Right lobe of liver (tissue), 6 donors: ENCODE data around the gene PGGT1B. TPM values are rescaled to one million over a fixed set of nuclear protein-coding genes. Genes with fewer than 3 reads are reported as not detected.

Experiments used
- ATAC-seq, 4 donors: fragments of 200-7000 bp; cut with Tn5 transposase; one replicate each; pipeline ENCODE4 v1.9.1; 2020; ENCODE audit warnings: mild to moderate bottlenecking in 4 of 4, moderate library complexity in 4 of 4
- DNase-seq, 3 donors: peaks; one replicate each; pipeline ENCODE4 v3.0.0-alpha.2; 2020
- H3K27ac ChIP-seq, 3 donors: fragments of 200-600 bp; one replicate each; pipeline ENCODE4 v1.8.0; 2022
- H3K27me3 ChIP-seq, 2 donors: fragments of 200-600 bp; one replicate each; pipeline ENCODE4 v1.8.0; 2022
- H3K36me3 ChIP-seq, 4 donors: fragments of 200-600 bp; sonication (generic) in 1 of 4; one replicate each; pipeline versions ENCODE4 v1.5.1 to v1.8.0; 2017 to 2022; ENCODE audit warnings: control low read depth in 1 of 4
- H3K4me1 ChIP-seq, 4 donors: fragments of 200-600 bp; sonication (generic) in 1 of 4; one replicate each; pipeline versions ENCODE4 v1.5.1 to v1.8.0; 2017 to 2022; ENCODE audit warnings: control low read depth in 1 of 4
- H3K4me3 ChIP-seq, 3 donors: fragments of 200-600 bp; one replicate each; pipeline ENCODE4 v1.8.0; 2022
- H3K9me3 ChIP-seq, 4 donors: fragments of 200-600 bp; sonication (generic) in 1 of 4; one replicate each; pipeline versions ENCODE4 v1.5.1 to v1.8.0; 2017 to 2022; ENCODE audit warnings: control low read depth in 1 of 4
- CTCF ChIP-seq, 4 donors: fragments of 200-600 bp in 3 of 4; fragments of 450-650 bp in 1 of 4; IDR thresholded peaks; one replicate each; pipeline versions ENCODE4 v1.5.1 to v1.8.0; 2016 to 2022; ENCODE audit warnings: antibody characterized with exemption in 4 of 4, mild to moderate bottlenecking in 2 of 4
- POLR2A ChIP-seq: fragments of 450-650 bp; IDR thresholded peaks from one replicate; pipeline ENCODE4 v1.6.1; 2017; ENCODE audit warnings: antibody characterized with exemption, mild to moderate bottlenecking
- WGBS: methylation state at CpG from one replicate; pipeline ENCODE4 v1.1.6; 2018; ENCODE audit warnings: low coverage, low lambda C conversion rate; ENCODE audit not compliant: insufficient coverage; ENCODE audit errors: missing lambda C conversion rate; 5-methylcytosine and 5-hydroxymethylcytosine counted together
- intact Hi-C, 2 donors: fragments of 100-400 bp; cut with DNase I; formaldehyde crosslinking; loops; one replicate each; pipeline versions ENCODE4 v1.11.2 to v1.14.1; 2022
- small RNA-seq, 2 experiments: library from RNA; depleted of rRNA; stranded (forward); fragments of <200 nt; gene quantifications; one replicate each; pipeline ENCODE3, GENCODE V24; 2016
- total RNA-seq, 6 experiments: library from RNA; depleted of rRNA in 2 of 6; stranded (reverse); fragments of >200 nt in 2 of 6; fragmentation: NEBNext Ultra II Directional in 3 of 6; extraction: Animal tissue kit (Norgen Biotek cat#: 25700) in 3 of 6; gene quantifications; one replicate each; pipeline versions ENCODE4 v1.1.0 to v1.2.4, GENCODE V29; 2016 to 2023
- donor health status: DM: no; HTN: yes; CAD: no.
- donor health status: DM: no; HTN: no; CAD: no.
- donor health status: DM: no; HTN: no; CAD: no.
- donor health status: DM: no; HTN: yes; CAD: no.
- donor health status: DM: no; HTN: yes; CAD: no.

PGGT1B gene
- total RNA-seq, 6 experiments from 2014 or later, result 7.1 to 29.3 (median 21.1) TPM

- WGBS, result 10% methylated on average over 4 of the region's 41 CpGs
- H3K4me3 ChIP-seq, result peak overlapping the region; percentile 77 to 91 (median 80)
- H3K36me3 ChIP-seq, result no peaks in the 10 kb centered on the region
- intact Hi-C loops, result no loop called here
- peaks cover 0 to 13% (median 3%) of the 10 kb centered on the region in 4 donors for H3K4me1 ChIP-seq
- H3K27me3 ChIP-seq, result no peaks in the 10 kb centered on the region
- peak overlapping the region in 2 of 3 donors; percentile 37 to 39 for H3K27ac ChIP-seq
- TF ChIP-seq CTCF (IDR thresholded peaks at IDR 0.05) (no peak), POLR2A (no peak)
- no peaks in the 10 kb centered on the region for H3K9me3 ChIP-seq
- DNase-seq (peak in 2 of 3 donors; percentile 26 to 45), ATAC-seq (peak in 2 of 4 donors; percentile 8 to 16)
These were observed 93.7 kb downstream of the PGGT1B start for GRCh38 chr5:115168829-115169486.

- no peaks in the 10 kb centered on the region for H3K27me3 ChIP-seq
- 100% methylated on average over 2 of the region's 12 CpGs for WGBS
- DNase-seq (no peak), ATAC-seq (no peak)
- intact Hi-C loops, result no loop called here
- H3K4me3 ChIP-seq, result no peak overlapping the region
- H3K36me3 ChIP-seq, result no peaks in the 10 kb centered on the region
- H3K9me3 ChIP-seq, result no peaks in the 10 kb centered on the region
- peaks cover 0 to 13% (median 3%) of the 10 kb centered on the region in 4 donors for H3K4me1 ChIP-seq
- TF ChIP-seq POLR2A, result no peak
- no peak for TF ChIP-seq CTCF (IDR thresholded peaks at IDR 0.05)
- no peak overlapping the region for H3K27ac ChIP-seq
These were observed 95.8 kb downstream of the PGGT1B start for GRCh38 chr5:115166744-115167393.

- intact Hi-C loops, result no loop called here
- WGBS, result no CpG with 5 or more reads among the region's 5 CpGs
These were observed 96.9 kb downstream of the PGGT1B start for GRCh38 chr5:115165790-115166189.

GRCh38 chr5:115160975-115161475, 101.7 kb downstream of the PGGT1B start:
- H3K4me1 ChIP-seq, result no peaks in the 10 kb centered on the region
- DNase-seq (no peak), ATAC-seq (no peak)
- no peak for TF ChIP-seq CTCF (IDR thresholded peaks at IDR 0.05)
- no peak for TF ChIP-seq POLR2A
- 58% methylated on average over 2 of the region's 3 CpGs for WGBS
- intact Hi-C loops, result no loop called here
- no peak overlapping the region for H3K27ac ChIP-seq
- H3K4me3 ChIP-seq, result no peak overlapping the region
- no peaks in the 10 kb centered on the region for H3K27me3 ChIP-seq
- H3K36me3 ChIP-seq, result no peaks in the 10 kb centered on the region
- no peaks in the 10 kb centered on the region for H3K9me3 ChIP-seq

More at GRCh38 chr5:115165790-115166189, 96.9 kb downstream of the PGGT1B start:
- no peak overlapping the region for H3K27ac ChIP-seq
- H3K4me1 ChIP-seq, result peaks cover 0 to 10% (median 2%) of the 10 kb centered on the region in 4 donors
- ATAC-seq (no peak), DNase-seq (no peak)
- H3K36me3 ChIP-seq, result no peaks in the 10 kb centered on the region
- H3K4me3 ChIP-seq, result no peak overlapping the region
- H3K27me3 ChIP-seq, result no peaks in the 10 kb centered on the region
- TF ChIP-seq POLR2A (no peak), CTCF (IDR thresholded peaks at IDR 0.05) (no peak)
- H3K9me3 ChIP-seq, result no peaks in the 10 kb centered on the region

Small RNA genes within 50 kb of the gene (small RNA-seq; reads per million reads assigned to genes)
- 0 reads per million in 2 experiments for gene HMGN1P15

Other genes starting within 250 kb of the PGGT1B start
- 1 to 10 TPM in 2 of 6 experiments, under 1 TPM in 4; 0.39 to 3.6 (median 0.67) TPM for gene TRIM36, start 93.0 kb downstream of the PGGT1B start, total RNA-seq
- gene CCDC112, start 33.8 kb upstream of the PGGT1B start, total RNA-seq, result 1 to 10 TPM in 2 of 6 experiments, under 1 TPM in 4; 0.49 to 1.8 (median 0.93) TPM